ENCODE measurements around the gene SPOCK1. TPM values are rescaled to one million over a fixed set of nuclear protein-coding genes. Genes with fewer than 3 reads are reported as not detected.

SPOCK1 gene
- total and polyA plus RNA-seq, 7 experiments from 2014 or later: 2.8 TPM; not detected in 6

DNA sequence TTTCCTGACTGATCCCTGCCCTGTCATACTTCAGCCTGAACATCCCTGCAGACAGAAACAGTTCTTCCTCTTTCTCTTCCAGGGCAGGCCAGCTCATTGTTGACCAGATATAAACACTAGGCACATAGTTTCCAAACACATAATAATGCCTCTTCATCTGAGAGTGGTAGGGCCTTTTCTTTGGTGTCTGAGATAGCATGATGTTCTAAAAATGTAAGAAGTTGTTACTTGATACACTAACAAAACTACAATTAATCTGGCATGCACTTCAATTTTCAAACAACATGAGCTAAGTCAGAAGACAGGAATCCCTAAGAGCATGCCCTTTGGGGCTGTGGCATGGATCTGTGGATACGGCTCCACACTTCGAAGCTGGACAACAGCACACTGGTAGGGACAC is 246.6 kb downstream of the SPOCK1 start:
- DNase-seq (no peak), ATAC-seq (no peak)
- intact Hi-C loops (cut with micrococcal nuclease): no loop called here
- H3K4me3 ChIP-seq (ENCODE audit: low read length): no peak overlapping the region
- no peaks in the 10 kb centered on the region for H3K36me3 ChIP-seq (ENCODE audit: control insufficient read depth in 2 of 3, insufficient read depth in 3 of 3, low read length in 3 of 3)
- H3K27me3 Mint-ChIP-seq: peaks cover 0 to 16% (median 5%) of the 10 kb centered on the region in 5 donors
- H3K4me1 Mint-ChIP-seq: no peaks in the 10 kb centered on the region
- no peaks in the 10 kb centered on the region for H3K4me1 ChIP-seq (ENCODE audit: control insufficient read depth in 2 of 2, insufficient read depth in 2 of 2, low read length in 2 of 2)
- H3K27ac ChIP-seq (ENCODE audit: low read depth, low read length): no peak overlapping the region
- no peak overlapping the region for H3K27ac Mint-ChIP-seq
- CTCF ChIA-PET: no interaction called here
- POLR2A ChIA-PET: no interaction called here
- H3K9me3 ChIP-seq (ENCODE audit: control insufficient read depth in 2 of 3, low read length in 3 of 3): no peaks in the 10 kb centered on the region
- H3K9me3 Mint-ChIP-seq: peaks cover 0 to 5% (median 0%) of the 10 kb centered on the region in 11 donors
- no peaks in the 10 kb centered on the region for H3K36me3 Mint-ChIP-seq
- no peak overlapping the region for H3K4me3 Mint-ChIP-seq
- no peaks in the 10 kb centered on the region for H3K27me3 ChIP-seq (ENCODE audit: control insufficient read depth in 2 of 2, insufficient read depth in 2 of 2, low read length in 2 of 2)

DNA sequence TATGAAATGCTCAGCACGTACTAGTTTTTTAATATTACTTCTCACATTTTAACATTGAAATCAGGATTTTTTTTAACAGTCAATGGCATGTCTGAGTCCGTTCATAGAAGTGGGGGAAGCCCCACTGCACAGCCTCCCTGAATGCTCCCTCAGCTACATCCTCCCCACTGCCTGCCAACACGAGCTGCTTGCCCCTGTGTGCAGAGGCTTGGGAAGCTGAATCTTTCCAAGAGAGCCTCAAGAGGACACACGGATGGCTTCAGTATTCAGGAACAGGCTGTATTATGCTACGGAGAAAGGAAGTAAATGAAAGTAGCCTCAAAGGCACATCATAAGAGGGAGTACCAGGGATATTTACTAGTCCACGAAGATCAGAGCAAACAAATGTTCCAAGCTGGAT is 248.7 kb downstream of the SPOCK1 start:
- Histone ChIP-seq H3K27ac (ENCODE audit: low read depth, low read length) (no peak overlapping the region), H3K27me3 (ENCODE audit: control insufficient read depth in 2 of 2, insufficient read depth in 2 of 2, low read length in 2 of 2) (no peaks in the 10 kb centered on the region), H3K9me3 (ENCODE audit: control insufficient read depth in 2 of 3, low read length in 3 of 3) (no peaks in the 10 kb centered on the region), H3K4me3 (ENCODE audit: low read length) (no peak overlapping the region), H3K36me3 (ENCODE audit: control insufficient read depth in 2 of 3, insufficient read depth in 3 of 3, low read length in 3 of 3) (no peaks in the 10 kb centered on the region), H3K4me1 (ENCODE audit: control insufficient read depth in 2 of 2, insufficient read depth in 2 of 2, low read length in 2 of 2) (no peaks in the 10 kb centered on the region)
- intact Hi-C loops (cut with micrococcal nuclease): no loop called here
- Mint-ChIP-seq H3K27me3 (peaks cover 0 to 14% (median 12%) of the 10 kb centered on the region in 5 donors), H3K9me3 (peaks cover 0 to 6% (median 0%) of the 10 kb centered on the region in 11 donors), H3K4me1 (no peaks in the 10 kb centered on the region), H3K36me3 (no peaks in the 10 kb centered on the region), H3K4me3 (no peak overlapping the region), H3K27ac (no peak overlapping the region)
- DNase-seq: no peak
- CTCF ChIA-PET: no interaction called here
- POLR2A ChIA-PET: no interaction called here
- ATAC-seq: no peak

DNA sequence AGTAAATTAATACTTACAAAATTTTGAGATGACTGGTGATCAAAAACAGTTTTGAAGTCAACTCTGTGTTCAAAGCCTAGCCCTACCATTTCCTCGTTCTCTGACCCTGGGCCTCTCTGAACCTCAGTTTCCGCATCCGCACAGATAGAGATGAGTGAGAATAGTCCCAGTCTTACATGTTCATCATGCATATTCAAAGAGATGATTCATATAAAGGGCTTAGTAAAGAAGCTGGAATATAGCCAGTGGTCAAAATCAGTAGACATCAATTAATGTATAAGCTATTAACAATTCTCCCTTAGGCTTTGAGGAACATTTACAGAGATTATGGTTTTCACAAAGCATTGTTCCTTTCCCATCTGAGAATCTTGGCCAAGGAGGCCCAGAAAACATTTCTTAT is 250.6 kb downstream of the SPOCK1 start:
- H3K36me3 ChIP-seq (ENCODE audit: control insufficient read depth in 2 of 3, insufficient read depth in 3 of 3, low read length in 3 of 3): no peaks in the 10 kb centered on the region
- no peaks in the 10 kb centered on the region for H3K27me3 ChIP-seq (ENCODE audit: control insufficient read depth in 2 of 2, insufficient read depth in 2 of 2, low read length in 2 of 2)
- H3K36me3 Mint-ChIP-seq: no peaks in the 10 kb centered on the region
- no peak overlapping the region for H3K4me3 ChIP-seq (ENCODE audit: low read length)
- H3K27me3 Mint-ChIP-seq: peaks cover 0 to 11% (median 7%) of the 10 kb centered on the region in 5 donors
- ChIA-PET CTCF (no interaction called here), POLR2A (no interaction called here)
- no peak overlapping the region for H3K27ac Mint-ChIP-seq
- H3K27ac ChIP-seq (ENCODE audit: low read depth, low read length): no peak overlapping the region
- no peak overlapping the region for H3K4me3 Mint-ChIP-seq
- H3K9me3 ChIP-seq (ENCODE audit: control insufficient read depth in 2 of 3, low read length in 3 of 3): no peaks in the 10 kb centered on the region
- ATAC-seq (no peak), DNase-seq (no peak)
- H3K4me1 Mint-ChIP-seq: no peaks in the 10 kb centered on the region
- intact Hi-C loops (cut with micrococcal nuclease): no loop called here
- no peaks in the 10 kb centered on the region for H3K4me1 ChIP-seq (ENCODE audit: control insufficient read depth in 2 of 2, insufficient read depth in 2 of 2, low read length in 2 of 2)
- H3K9me3 Mint-ChIP-seq: peaks cover 0 to 6% (median 0%) of the 10 kb centered on the region in 11 donors

DNA sequence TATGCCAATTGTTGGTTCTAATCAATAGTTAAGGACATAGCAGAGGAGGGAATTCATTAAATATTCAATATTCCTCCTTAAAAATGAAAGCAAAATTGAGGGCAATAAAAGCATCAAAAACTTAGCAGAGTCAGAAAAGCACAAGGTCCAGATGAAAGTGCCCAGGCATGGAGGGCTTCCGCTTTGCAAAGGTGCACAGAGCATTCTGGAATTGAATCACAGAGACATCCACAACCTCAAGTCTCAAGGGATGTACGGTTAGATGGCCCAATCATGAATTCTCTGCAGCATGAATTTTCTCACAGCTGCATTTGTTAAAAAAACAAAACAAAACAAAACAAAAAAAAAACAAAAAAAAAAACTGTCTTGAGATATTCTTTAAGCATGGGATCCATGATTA is 253.7 kb downstream of the SPOCK1 start:
- Mint-ChIP-seq H3K27ac (no peak overlapping the region), H3K36me3 (no peaks in the 10 kb centered on the region), H3K4me3 (no peak overlapping the region), H3K4me1 (no peaks in the 10 kb centered on the region), H3K27me3 (peaks cover 0 to 11% (median 4%) of the 10 kb centered on the region in 5 donors), H3K9me3 (peaks cover 0 to 4% (median 0%) of the 10 kb centered on the region in 11 donors)
- Histone ChIP-seq H3K9me3 (ENCODE audit: control insufficient read depth in 2 of 3, low read length in 3 of 3) (no peaks in the 10 kb centered on the region), H3K36me3 (ENCODE audit: control insufficient read depth in 2 of 3, insufficient read depth in 3 of 3, low read length in 3 of 3) (no peaks in the 10 kb centered on the region), H3K4me1 (ENCODE audit: control insufficient read depth in 2 of 2, insufficient read depth in 2 of 2, low read length in 2 of 2) (no peaks in the 10 kb centered on the region), H3K4me3 (ENCODE audit: low read length) (no peak overlapping the region), H3K27me3 (ENCODE audit: control insufficient read depth in 2 of 2, insufficient read depth in 2 of 2, low read length in 2 of 2) (no peaks in the 10 kb centered on the region), H3K27ac (ENCODE audit: low read depth, low read length) (no peak overlapping the region)
- no peak for DNase-seq
- no peak for ATAC-seq
- ChIA-PET CTCF (no interaction called here), POLR2A (no interaction called here)
- intact Hi-C loops (cut with micrococcal nuclease): no loop called here

DNA sequence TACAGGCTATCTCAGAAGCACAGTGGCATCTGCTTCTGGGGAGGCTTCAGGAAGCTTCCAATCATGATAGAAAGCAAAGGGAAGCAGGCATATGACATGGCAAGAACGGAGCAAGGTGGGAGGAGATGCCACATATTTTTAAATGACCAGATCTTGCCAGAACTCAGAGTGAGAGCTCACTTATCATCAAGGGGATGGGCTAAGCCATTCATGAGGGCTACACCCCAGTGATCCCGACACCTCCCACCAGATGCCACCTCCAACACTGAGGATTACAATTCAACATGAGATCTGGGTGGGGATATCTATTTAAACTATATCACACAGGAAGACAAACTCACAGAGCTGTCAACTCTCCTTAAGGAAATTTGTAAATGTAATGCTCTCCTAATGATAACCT is 258.8 kb downstream of the SPOCK1 start:
- ATAC-seq (no peak), DNase-seq (no peak)
- Mint-ChIP-seq H3K27ac (no peak overlapping the region), H3K27me3 (peaks cover 0 to 22% (median 6%) of the 10 kb centered on the region in 5 donors), H3K4me3 (no peak overlapping the region), H3K9me3 (peaks cover 0 to 2% (median 0%) of the 10 kb centered on the region in 11 donors), H3K4me1 (no peaks in the 10 kb centered on the region), H3K36me3 (no peaks in the 10 kb centered on the region)
- ChIA-PET CTCF (no interaction called here), POLR2A (no interaction called here)
- no peak overlapping the region for H3K27ac ChIP-seq (ENCODE audit: low read depth, low read length)
- H3K36me3 ChIP-seq (ENCODE audit: control insufficient read depth in 2 of 3, insufficient read depth in 3 of 3, low read length in 3 of 3): no peaks in the 10 kb centered on the region
- no peaks in the 10 kb centered on the region for H3K27me3 ChIP-seq (ENCODE audit: control insufficient read depth in 2 of 2, insufficient read depth in 2 of 2, low read length in 2 of 2)
- H3K4me3 ChIP-seq (ENCODE audit: low read length): no peak overlapping the region
- H3K9me3 ChIP-seq (ENCODE audit: control insufficient read depth in 2 of 3, low read length in 3 of 3): no peaks in the 10 kb centered on the region
- intact Hi-C loops (cut with micrococcal nuclease): no loop called here
- H3K4me1 ChIP-seq (ENCODE audit: control insufficient read depth in 2 of 2, insufficient read depth in 2 of 2, low read length in 2 of 2): no peaks in the 10 kb centered on the region

DNA sequence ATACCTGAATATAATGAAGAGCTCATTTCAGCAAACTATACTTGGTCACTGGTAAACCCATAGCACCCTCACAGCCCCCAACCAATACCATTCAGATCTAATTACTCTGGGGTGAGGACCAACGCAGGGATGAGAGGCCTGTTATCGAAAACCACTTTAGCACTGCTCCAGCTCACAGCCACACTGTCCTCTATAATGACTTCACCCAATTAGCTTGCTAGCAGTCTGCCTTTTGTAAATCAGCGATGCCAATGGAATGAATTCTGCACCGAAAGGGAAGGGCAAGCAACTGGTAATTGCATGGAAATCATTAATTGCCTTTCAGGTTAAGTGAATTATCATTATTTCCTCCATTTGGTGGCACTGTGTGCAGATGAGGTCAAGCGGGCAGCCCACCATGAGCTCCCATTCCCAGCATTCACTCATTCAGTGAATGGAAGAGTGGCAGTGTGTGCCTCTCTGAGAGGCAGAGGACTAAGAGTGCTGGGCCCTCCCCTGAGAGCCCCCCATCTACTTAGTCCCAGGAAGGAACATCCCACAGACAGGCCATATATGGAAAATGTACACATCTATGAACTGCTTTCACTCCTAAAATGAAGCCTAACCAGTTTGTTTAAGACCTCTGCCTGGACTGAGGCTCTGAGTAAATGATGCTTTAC is 262.1 kb downstream of the SPOCK1 start:
- Histone ChIP-seq H3K36me3 (ENCODE audit: control insufficient read depth in 2 of 3, insufficient read depth in 3 of 3, low read length in 3 of 3) (no peaks in the 10 kb centered on the region), H3K27ac (ENCODE audit: low read depth, low read length) (no peak overlapping the region), H3K4me1 (ENCODE audit: control insufficient read depth in 2 of 2, insufficient read depth in 2 of 2, low read length in 2 of 2) (no peaks in the 10 kb centered on the region), H3K27me3 (ENCODE audit: control insufficient read depth in 2 of 2, insufficient read depth in 2 of 2, low read length in 2 of 2) (no peaks in the 10 kb centered on the region), H3K9me3 (ENCODE audit: control insufficient read depth in 2 of 3, low read length in 3 of 3) (no peaks in the 10 kb centered on the region), H3K4me3 (ENCODE audit: low read length) (no peak overlapping the region)
- CTCF ChIA-PET: no interaction called here
- Mint-ChIP-seq H3K27me3 (peaks cover 0 to 29% (median 19%) of the 10 kb centered on the region in 5 donors), H3K4me3 (no peak overlapping the region), H3K36me3 (no peaks in the 10 kb centered on the region), H3K27ac (no peak overlapping the region), H3K9me3 (peaks cover 0 to 3% (median 0%) of the 10 kb centered on the region in 11 donors), H3K4me1 (no peaks in the 10 kb centered on the region)
- no peak for DNase-seq
- POLR2A ChIA-PET: no interaction called here
- intact Hi-C loops (cut with micrococcal nuclease): no loop called here
- ATAC-seq: no peak

DNA sequence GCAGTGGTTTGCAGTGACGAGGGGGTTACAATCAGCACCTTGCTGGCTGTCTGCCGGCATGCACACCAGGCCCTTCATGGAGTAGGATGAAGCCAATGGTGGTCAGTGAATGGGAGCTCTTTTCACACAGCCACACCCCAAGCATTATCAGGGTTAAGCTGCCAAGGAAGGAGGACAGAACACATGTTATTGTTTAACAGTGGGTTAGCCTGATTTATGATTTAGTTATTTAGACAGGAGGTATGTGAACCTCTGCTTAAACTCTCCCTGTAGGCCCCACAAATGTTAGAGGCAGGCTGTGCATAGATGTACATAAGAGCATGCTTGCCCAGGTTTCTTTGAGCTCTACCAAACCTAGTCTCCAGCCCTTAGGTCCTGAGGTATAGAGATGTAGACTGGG is 262.9 kb downstream of the SPOCK1 start:
- no peaks in the 10 kb centered on the region for H3K4me1 ChIP-seq (ENCODE audit: control insufficient read depth in 2 of 2, insufficient read depth in 2 of 2, low read length in 2 of 2)
- intact Hi-C loops (cut with micrococcal nuclease): no loop called here
- no peak for ATAC-seq
- H3K9me3 ChIP-seq (ENCODE audit: control insufficient read depth in 2 of 3, low read length in 3 of 3): no peaks in the 10 kb centered on the region
- no peak overlapping the region for H3K4me3 ChIP-seq (ENCODE audit: low read length)
- H3K9me3 Mint-ChIP-seq: peaks cover 0 to 3% (median 0%) of the 10 kb centered on the region in 11 donors
- no peaks in the 10 kb centered on the region for H3K27me3 ChIP-seq (ENCODE audit: control insufficient read depth in 2 of 2, insufficient read depth in 2 of 2, low read length in 2 of 2)
- no peak for DNase-seq
- H3K36me3 Mint-ChIP-seq: no peaks in the 10 kb centered on the region
- H3K4me3 Mint-ChIP-seq: no peak overlapping the region
- H3K4me1 Mint-ChIP-seq: no peaks in the 10 kb centered on the region
- H3K27ac Mint-ChIP-seq: no peak overlapping the region
- peaks cover 0 to 34% (median 19%) of the 10 kb centered on the region in 5 donors for H3K27me3 Mint-ChIP-seq
- H3K27ac ChIP-seq (ENCODE audit: low read depth, low read length): no peak overlapping the region
- CTCF ChIA-PET: no interaction called here
- POLR2A ChIA-PET: no interaction called here
- no peaks in the 10 kb centered on the region for H3K36me3 ChIP-seq (ENCODE audit: control insufficient read depth in 2 of 3, insufficient read depth in 3 of 3, low read length in 3 of 3)

All from naive thymus-derived CD4-positive, alpha-beta T cell (primary cell).